Caco-2 (cell line): Measurements from ENCODE around the gene SLC7A5. TPM values are rescaled to one million over a fixed set of nuclear protein-coding genes. Genes with fewer than 3 reads are reported as not detected.

Experiments used
- BruUV-seq: library from RNA; stranded (reverse); fragments of 400-500 nt; replicated peaks from 2 replicates; lab custom pipeline; 2021; lab: Mats Ljungman, UMichigan
- CTCF ChIA-PET: fragments of 300-600 bp; sonication (Branson Sonifier 250); formaldehyde crosslinking; loops from one replicate; lab custom pipeline; 2022; ENCODE audit warnings: antibody characterized with exemption; lab: Charles Lee
- POLR2A ChIA-PET: fragments of 300-600 bp; sonication (Branson Sonifier 250); formaldehyde crosslinking; loops from one replicate; lab custom pipeline; 2022; ENCODE audit warnings: antibody characterized with exemption; lab: Charles Lee
- DNase-seq, 2 experiments: peaks; one replicate each; pipeline versions ENCODE4 v3.0.0 to v3.0.0-alpha.2; 2020 to 2022
- H3K27me3 ChIP-seq: replicated peaks from 2 replicates; pipeline ENCODE4 v1.6.0; 2011; ENCODE audit warnings: low read length; ENCODE audit not compliant: control insufficient read depth, insufficient read depth
- H3K36me3 ChIP-seq: 2 replicates; pipeline ENCODE4 v1.5.1; 2011; ENCODE audit warnings: low read length; ENCODE audit not compliant: control insufficient read depth, insufficient read depth
- H3K4me1 ChIP-seq: fragments of 250-450 bp; sonication (Bioruptor Pico); 2 replicates; pipeline ENCODE4 v1.5.1; 2020; ENCODE audit warnings: mild to moderate bottlenecking
- H3K4me3 ChIP-seq: 2 replicates; pipeline ENCODE4 v1.5.1; 2011; ENCODE audit warnings: low read depth, mild to moderate bottlenecking, control low read depth, low read length
- H3K9me3 ChIP-seq: fragments of 250-450 bp; sonication (Bioruptor Pico); 2 replicates; pipeline ENCODE4 v1.5.1; 2020; ENCODE audit warnings: mild to moderate bottlenecking, moderate library complexity
- H3K27ac Mint-ChIP-seq: one replicate; pipeline ENCODE4 v1.8.0; 2022; ENCODE audit warnings: mixed read lengths; ENCODE audit not compliant: unreplicated experiment
- H3K27me3 Mint-ChIP-seq: one replicate; pipeline ENCODE4 v1.8.0; 2022; ENCODE audit warnings: mixed read lengths; ENCODE audit not compliant: insufficient read depth, unreplicated experiment
- H3K36me3 Mint-ChIP-seq: one replicate; pipeline ENCODE4 v1.8.0; 2022; ENCODE audit warnings: mild to moderate bottlenecking, mixed read lengths; ENCODE audit not compliant: insufficient read depth, unreplicated experiment
- H3K4me1 Mint-ChIP-seq: one replicate; pipeline ENCODE4 v1.8.0; 2022; ENCODE audit warnings: low read depth, mixed read lengths; ENCODE audit not compliant: unreplicated experiment
- H3K4me3 Mint-ChIP-seq: one replicate; pipeline ENCODE4 v1.8.0; 2022; ENCODE audit warnings: mild to moderate bottlenecking, moderate library complexity, mixed read lengths; ENCODE audit not compliant: unreplicated experiment
- H3K9me3 Mint-ChIP-seq: one replicate; pipeline ENCODE4 v1.8.0; 2022; ENCODE audit warnings: mixed read lengths; ENCODE audit not compliant: unreplicated experiment
- CTCF ChIP-seq, 2 experiments: fragments of 200-600 bp in 1 of 2; IDR thresholded peaks; 1 replicate in 1 of 2; 2 replicates in 1 of 2; pipeline versions ENCODE4 v1.5.1 to v1.8.0; 2011 to 2022; ENCODE audit warnings: antibody characterized with exemption in 1 of 2, control low read depth in 1 of 2, inconsistent platforms in 1 of 2, low read depth in 1 of 2, low read length in 1 of 2, mild to moderate bottlenecking in 1 of 2, moderate library complexity in 1 of 2; ENCODE audit not compliant: insufficient read depth in 1 of 2, severe bottlenecking in 1 of 2, unreplicated experiment in 1 of 2
- intact Hi-C: fragments of 100-400 bp; cut with micrococcal nuclease; formaldehyde crosslinking; loops from one replicate; pipeline ENCODE4 v1.10.0; 2022; ENCODE audit not compliant: unreplicated experiment
- total RNA-seq: library from RNA; stranded (reverse); gene quantifications from 2 replicates; pipeline ENCODE4 v1.2.3, GENCODE V29; 2022

The SLC7A5 gene
- total RNA-seq, 1 experiment from 2014 or later = 534 TPM

- 0 out of 2 replicates have a peak, but pooled peaks cover 11% of the 10 kb centered on the region for H3K4me1 ChIP-seq
- no peaks in the 10 kb centered on the region for H3K9me3 Mint-ChIP-seq
- no TSS peak for BruUV-seq
- H3K4me3 Mint-ChIP-seq = no peak overlapping the region
- no peaks in the 10 kb centered on the region for H3K27me3 ChIP-seq
- H3K4me1 Mint-ChIP-seq = no peaks in the 10 kb centered on the region
- peak overlapping the region; percentile 42 for H3K27ac Mint-ChIP-seq
- ChIA-PET POLR2A (interaction anchor here (0.7 kb wide), 1 partner anchor 16 kb away, joined by 9 read pairs; no protein-coding TSS in a partner anchor), CTCF (no interaction called here)
- no peak overlapping the region for H3K4me3 ChIP-seq
- peaks cover 100% of the 10 kb centered on the region for H3K36me3 Mint-ChIP-seq
- H3K36me3 ChIP-seq = peaks cover 13% of the 10 kb centered on the region
- no peaks in the 10 kb centered on the region for H3K9me3 ChIP-seq
- no peak for DNase-seq
- TF ChIP-seq CTCF (IDR thresholded peaks at IDR 0.05; ENCODE audit: insufficient read depth in 1 of 2, low read depth in 1 of 2, low read length in 1 of 2, severe bottlenecking in 1 of 2, unreplicated experiment in 1 of 2) = no peak
- intact Hi-C loops = no loop called here
- no peaks in the 10 kb centered on the region for H3K27me3 Mint-ChIP-seq
These were observed 31.5 kb downstream of the SLC7A5 start for GRCh38 chr16:87837627-87838289.

GRCh38 chr16:87836844-87837581 is 32.3 kb downstream of the SLC7A5 start:
- H3K9me3 ChIP-seq = no peaks in the 10 kb centered on the region
- peaks cover 100% of the 10 kb centered on the region for H3K36me3 Mint-ChIP-seq
- no peak for DNase-seq
- ChIA-PET CTCF (interaction anchor here (1.4 kb wide), 1 partner anchor 13 kb away, joined by 3 read pairs; no protein-coding TSS in a partner anchor), POLR2A (interaction anchor here (0.8 kb wide), 1 partner anchor 33 kb away, joined by 5 read pairs; no protein-coding TSS in a partner anchor)
- peaks cover 13% of the 10 kb centered on the region for H3K36me3 ChIP-seq
- H3K27me3 Mint-ChIP-seq = no peaks in the 10 kb centered on the region
- H3K27ac Mint-ChIP-seq = peak overlapping the region; percentile 42
- H3K27me3 ChIP-seq = no peaks in the 10 kb centered on the region
- H3K4me1 Mint-ChIP-seq = no peaks in the 10 kb centered on the region
- TF ChIP-seq CTCF (IDR thresholded peaks at IDR 0.05; ENCODE audit: insufficient read depth in 1 of 2, low read depth in 1 of 2, low read length in 1 of 2, severe bottlenecking in 1 of 2, unreplicated experiment in 1 of 2) = no peak
- no TSS peak for BruUV-seq
- H3K4me3 ChIP-seq = no peak overlapping the region
- H3K4me1 ChIP-seq = 0 out of 2 replicates have a peak, but pooled peaks cover 11% of the 10 kb centered on the region
- H3K9me3 Mint-ChIP-seq = no peaks in the 10 kb centered on the region
- intact Hi-C loops = no loop called here
- no peak overlapping the region for H3K4me3 Mint-ChIP-seq

GRCh38 chr16:87836346-87836843 is 32.9 kb downstream of the SLC7A5 start:
- peak overlapping the region; percentile 48 for H3K27ac Mint-ChIP-seq
- peaks cover 13% of the 10 kb centered on the region for H3K36me3 ChIP-seq

More at GRCh38 chr16:87836346-87836843, 32.9 kb downstream of the SLC7A5 start:
- intact Hi-C loops = no loop called here
- Histone ChIP-seq H3K27me3 (no peaks in the 10 kb centered on the region), H3K4me3 (no peak overlapping the region), H3K4me1 (0 out of 2 replicates have a peak, but pooled peaks cover 11% of the 10 kb centered on the region), H3K9me3 (no peaks in the 10 kb centered on the region)
- no peak for DNase-seq
- TF ChIP-seq CTCF (IDR thresholded peaks at IDR 0.05; ENCODE audit: insufficient read depth in 1 of 2, low read depth in 1 of 2, low read length in 1 of 2, severe bottlenecking in 1 of 2, unreplicated experiment in 1 of 2) = no peak
- Mint-ChIP-seq H3K27me3 (no peaks in the 10 kb centered on the region), H3K9me3 (no peaks in the 10 kb centered on the region), H3K36me3 (peaks cover 100% of the 10 kb centered on the region), H3K4me1 (no peaks in the 10 kb centered on the region), H3K4me3 (no peak overlapping the region)
- POLR2A ChIA-PET = interaction anchor here (0.8 kb wide), 2 partner anchors 11 to 33 kb away, joined by 3 to 5 read pairs; no protein-coding TSS in a partner anchor
- BruUV-seq = no TSS peak
- CTCF ChIA-PET = interaction anchor here (1.1 to 1.4 kb wide), 2 partner anchors 14 to 35 kb away, joined by 3 read pairs; no protein-coding TSS in a partner anchor
